HG02981 (cell line): ENCODE measurements around the gene ARHGEF1.
A peak's percentile ranks its signal among the peaks of the same experiment; 100 is the strongest.
"Not testable (repeated sequence)": the region's sequence is repeated elsewhere in the genome, so short reads cannot be mapped to it uniquely, and the experiment has no call there.

ENCODE experiments used
- ATAC-seq: cut with Tn5 transposase; IDR thresholded peaks from one replicate; pipeline ENCODE4 v1.9.1; 2021; ENCODE audit warnings: mild to moderate bottlenecking, moderate library complexity; ENCODE audit not compliant: unreplicated experiment

Gene ARHGEF1

DNA sequence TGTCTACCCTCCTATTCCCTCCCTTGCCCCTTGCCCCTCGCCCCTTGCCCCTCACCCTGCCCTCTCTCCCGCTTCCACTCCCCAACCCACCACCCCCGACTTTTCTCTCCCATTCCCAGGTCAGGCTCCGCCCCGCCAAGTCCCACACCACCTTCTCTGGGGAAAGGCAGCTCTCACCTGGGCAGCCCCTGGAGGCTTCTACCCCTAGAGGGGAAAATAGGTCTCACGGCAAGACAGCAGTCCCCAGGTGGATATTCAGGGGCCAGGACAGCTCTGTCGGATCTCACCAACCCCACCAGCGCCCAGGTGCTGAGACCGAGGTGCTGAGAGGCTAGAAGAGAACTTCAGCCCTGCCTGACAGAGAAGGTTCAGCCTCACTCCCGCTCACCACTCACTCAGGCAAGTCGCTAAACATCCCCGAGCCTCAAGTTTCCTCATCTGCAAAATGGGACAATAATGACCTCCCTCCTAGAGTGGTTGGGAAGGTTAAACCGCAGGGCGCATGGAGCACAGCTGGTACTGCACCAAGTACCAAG lies 46.6 kb downstream of the ARHGEF1 start:
- ATAC-seq, result no peak

- ATAC-seq, result no peak
Measured at GRCh38 chr19:41930322-41930722, 47.3 kb downstream of the ARHGEF1 start.

DNA sequence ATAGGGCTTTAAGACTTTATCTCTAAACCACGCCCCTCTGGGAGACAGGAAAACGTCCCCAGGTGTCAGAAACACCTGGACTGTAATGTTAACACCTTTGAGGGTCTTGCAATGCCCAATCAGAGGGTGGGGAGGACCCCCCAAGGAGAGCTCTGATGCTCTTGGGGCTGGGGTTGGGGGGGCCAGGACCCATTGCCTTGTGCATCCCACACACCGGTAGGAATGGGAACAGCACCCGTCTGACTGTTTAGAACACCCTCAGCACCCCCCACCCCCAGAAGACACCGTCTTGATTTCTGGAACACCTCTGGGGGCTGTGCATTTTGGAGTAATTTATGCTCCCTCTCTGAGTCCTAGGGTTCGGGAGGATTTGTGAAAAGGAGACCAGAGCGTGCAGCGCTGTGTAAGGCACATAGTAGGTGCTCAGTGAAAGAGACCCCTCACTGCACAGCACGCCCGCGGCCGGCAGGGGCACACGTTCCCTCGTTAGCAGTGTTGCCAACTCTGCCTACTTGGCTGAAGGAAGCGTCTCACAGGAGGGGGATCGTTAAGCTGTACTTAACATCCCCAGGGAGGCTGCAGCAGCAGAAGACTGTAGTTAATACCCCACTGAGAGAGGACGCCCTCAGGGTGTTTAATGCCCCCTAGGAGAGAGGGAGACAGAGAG lies 48.1 kb downstream of the ARHGEF1 start:
- ATAC-seq, result no peak

GRCh38 chr19:41932259-41932719 lies 49.3 kb downstream of the ARHGEF1 start:
- ATAC-seq, result no peak

DNA sequence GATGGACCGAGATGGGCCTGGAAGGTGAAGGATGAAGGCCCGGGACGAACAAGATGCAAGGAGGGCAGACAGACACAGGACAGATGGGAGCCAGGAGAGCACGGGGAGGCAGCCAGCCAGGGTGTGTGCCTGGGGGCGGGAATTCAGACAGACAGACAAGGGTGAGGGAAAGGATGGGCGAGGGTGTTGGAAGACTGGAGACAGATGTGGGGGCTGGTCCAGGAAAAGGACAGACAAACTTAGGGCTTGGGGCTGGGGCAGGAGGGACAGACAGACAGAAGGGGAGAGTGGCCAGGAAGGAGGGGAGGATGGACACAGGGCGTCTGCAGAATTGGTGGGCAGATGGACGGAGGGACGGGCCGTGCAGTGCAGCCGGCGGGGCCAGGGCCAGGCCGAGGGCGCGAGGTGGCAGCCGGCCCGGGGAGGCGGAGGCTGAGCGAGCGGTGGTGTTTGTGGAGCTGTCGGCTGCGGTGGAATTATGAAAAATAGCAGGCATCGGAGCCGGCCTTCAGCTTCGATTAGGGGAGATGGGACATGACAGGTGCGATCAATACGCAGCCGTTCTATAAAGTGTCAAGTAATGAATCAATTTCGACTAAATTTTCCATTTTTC lies 49.8 kb downstream of the ARHGEF1 start:
- ATAC-seq, result no peak

DNA sequence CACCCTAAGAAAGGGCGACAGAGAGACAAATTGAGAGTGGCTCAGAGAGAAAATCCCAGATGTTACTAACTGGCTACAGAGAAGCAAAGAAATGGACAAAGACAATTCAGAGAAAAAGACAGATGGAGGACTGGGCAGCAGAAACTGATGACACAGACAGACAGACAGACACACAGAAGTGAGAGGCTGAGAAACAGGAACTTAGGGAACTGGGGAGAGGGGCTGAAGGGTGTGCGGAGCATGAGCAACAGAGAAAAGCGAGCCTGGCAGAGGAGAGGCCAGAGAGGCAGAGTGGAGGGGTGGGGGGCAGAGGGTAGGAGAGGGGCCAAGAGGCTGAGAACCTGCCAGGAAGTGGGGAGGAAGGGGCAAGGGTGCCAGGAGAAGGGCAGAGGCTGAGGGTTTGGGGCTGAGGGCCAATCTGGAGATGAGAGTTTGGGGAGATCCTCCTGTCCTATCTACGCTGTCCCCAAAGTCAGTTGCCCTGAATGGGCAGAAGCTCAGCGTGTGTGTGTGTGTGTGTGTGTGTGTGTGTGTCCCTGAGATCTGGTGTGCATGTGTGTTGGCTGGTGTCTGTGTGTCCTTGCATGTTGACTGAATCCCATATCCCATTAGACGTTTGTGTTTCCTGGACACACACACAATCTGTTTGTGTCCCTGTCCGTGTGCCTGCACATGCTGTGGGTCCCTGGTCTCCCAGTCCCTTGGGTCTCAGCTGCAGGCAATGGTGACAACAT lies 50.9 kb downstream of the ARHGEF1 start:
- no peak for ATAC-seq

DNA sequence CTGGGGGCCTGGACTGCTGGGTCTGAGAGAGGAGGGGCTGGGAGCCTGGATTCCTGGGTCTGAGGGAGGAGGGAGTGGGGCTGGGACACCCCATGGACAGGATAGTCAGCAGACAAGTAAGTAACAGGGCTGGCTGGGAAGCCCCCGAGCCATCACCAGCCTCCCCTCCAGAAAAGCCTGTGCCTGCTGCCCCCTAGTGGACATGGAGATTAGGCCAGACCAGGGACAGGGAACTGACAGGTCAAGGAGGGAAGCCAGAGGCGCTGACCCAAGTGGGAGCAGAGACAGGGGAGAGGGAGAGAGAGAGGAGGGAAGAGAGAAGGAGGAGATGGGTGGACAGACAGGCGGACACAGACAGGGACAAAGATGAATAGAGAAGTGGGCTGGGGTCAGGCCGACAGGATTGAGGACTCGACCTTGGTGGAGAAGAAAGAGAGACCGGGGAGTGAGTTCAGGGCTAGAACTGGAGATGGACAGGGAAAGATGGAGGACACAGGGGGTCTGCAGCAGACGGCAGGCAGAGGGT lies 51.9 kb downstream of the ARHGEF1 start:
- ATAC-seq, result no peak

DNA sequence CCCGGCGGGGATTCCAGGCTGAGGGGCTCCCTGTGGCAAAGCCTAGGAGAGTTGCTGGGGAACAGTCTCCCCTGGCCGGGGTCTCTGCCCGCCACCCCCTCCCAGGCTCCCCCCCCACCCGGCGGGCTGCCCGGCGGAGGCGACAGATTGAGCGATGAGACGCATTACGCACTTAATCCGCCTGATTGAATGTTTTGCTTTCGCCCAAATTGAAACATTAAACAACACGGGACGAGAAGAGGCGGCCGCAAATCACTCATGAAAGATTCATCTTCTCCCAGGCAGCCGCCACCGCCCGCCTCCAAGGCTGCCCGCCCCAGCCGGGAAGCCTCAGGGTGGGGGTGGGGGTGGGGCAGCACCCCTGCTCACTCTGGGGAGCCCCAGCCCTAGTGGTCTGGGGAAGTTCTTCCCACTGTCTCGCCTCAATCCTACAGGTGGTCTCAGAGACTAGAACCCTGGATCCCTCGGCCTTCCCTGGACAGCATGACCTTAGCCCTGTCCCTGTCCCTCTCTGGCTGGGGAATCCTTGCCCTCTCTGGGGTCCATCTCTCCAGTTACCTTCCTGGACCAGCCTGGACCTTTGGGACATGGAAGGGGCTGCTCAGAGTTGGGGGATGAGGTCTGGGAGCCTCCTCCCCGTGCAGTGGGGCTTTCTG lies 52.9 kb downstream of the ARHGEF1 start:
- ATAC-seq, result no peak

GRCh38 chr19:41936416-41936850 lies 53.4 kb downstream of the ARHGEF1 start:
- no peak for ATAC-seq

DNA sequence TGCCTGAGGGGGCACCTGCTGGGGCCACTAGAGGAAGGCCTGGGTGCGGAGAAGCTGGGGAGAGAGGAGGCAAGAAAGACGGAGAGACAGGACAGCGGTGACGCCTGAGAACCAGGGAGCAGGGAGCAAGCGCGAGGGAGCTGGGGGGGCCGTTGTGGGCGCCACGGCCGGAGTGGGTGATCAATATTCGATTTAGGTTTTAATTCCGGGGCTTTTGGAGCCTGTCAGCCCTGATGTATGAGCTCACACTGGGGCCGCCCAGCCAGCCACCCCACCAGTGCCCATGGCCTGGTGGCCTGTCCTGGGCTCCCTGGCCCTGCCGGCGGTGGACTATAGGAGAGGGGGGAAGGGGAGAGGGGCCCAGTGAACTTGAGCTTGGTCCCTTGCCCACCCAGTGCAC lies 54.0 kb downstream of the ARHGEF1 start:
- no peak for ATAC-seq

DNA sequence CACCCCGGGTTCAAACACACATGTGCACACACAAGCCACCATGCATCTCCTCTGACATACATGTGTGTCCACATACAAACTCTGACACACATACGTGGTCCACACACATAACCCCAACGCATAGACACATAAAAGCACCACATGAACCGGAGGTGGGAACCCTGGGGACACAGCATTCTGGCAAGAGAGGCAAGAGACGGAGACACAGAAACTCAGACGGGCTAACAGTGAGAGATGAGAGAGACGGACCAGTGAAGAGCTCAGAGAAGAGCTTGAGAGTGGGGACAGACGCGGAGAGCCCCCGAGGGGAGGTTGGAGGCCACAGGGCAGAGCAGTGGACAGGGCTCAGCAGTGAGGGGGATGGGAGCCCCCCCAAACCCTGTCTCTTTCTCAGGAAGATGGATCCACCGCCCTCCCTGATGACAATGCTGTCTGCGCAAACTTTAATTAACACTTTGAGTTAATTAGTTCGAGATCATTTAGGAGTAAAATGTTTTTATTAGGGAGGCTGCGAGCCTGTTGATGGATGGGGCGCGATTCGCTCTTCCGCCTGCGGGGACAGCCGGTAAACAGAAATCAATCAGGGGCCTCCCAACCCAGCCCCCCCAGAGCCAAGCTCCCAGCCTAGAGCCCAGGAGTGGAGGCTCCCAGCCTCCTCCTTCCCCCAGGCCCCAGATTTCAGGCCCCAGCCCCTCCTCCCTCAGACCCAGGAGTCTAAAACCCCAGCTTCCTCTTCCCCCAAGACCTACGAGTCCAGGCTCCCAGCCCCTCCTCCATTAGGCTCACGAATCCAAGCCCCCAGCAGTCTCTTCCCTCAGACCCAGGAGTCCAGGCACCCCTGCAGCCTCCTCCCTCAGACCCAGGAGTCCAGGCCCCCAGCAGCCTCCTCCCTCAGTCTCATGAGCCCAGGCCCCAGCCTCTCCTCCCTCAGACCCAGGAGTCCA lies 54.8 kb downstream of the ARHGEF1 start:
- no peak for ATAC-seq

DNA sequence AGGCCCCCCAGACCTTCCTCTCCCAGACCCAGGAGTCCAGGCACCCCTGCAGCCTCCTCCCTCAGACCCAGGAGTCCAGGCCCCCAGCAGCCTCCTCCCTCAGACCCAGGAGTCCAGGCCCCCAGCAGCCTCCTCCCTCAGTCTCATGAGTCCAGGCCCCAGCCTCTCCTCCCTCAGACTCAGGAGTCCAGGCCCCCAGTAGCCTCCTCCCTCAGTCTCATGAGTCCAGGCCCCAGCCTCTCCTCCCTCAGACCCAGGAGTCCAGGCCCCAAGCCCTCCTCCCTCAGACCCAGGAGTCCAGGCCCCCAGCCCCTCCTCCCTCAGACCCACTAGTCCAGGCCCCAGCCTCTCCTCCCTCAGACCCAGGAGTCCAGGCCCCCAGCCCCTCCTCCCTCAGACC lies 56.2 kb downstream of the ARHGEF1 start:
- not testable (repeated sequence) for ATAC-seq

- no peak for ATAC-seq
Measured at GRCh38 chr19:41939861-41940730, 57.1 kb downstream of the ARHGEF1 start.

DNA sequence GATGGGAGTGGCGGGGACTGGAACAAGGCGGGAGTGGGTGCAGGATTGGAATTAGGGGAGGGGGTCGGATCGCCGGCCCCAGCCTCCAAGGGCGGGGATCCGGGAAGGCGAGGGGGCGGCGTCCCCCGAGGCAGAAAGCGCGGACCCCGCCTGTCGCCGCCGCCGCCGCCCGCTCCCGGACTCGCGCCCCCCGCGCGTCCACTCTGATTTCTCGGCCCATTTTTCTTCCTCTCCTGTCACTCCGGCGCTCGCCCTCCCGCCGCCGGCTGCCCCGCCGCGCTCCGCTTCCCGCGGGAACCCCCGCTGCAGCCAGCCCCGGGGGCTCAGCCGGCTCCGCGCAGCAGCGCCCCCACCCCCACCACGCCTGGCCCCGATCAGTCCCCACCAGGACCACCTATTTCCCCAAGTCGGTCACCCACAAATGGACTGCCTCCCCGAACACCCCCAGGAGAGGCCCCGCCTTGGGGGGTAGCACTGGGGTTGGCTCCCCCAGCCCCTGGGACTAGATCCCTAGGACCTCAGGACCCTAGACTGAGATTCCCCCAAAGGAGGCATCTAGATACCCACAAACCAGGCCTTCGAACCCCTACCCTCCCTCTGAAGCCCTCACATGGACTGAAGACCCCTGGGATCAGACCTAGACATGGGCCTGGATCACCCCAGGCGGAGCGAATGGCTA lies 57.9 kb downstream of the ARHGEF1 start:
- ATAC-seq, result no peak

GRCh38 chr19:41941410-41942202 lies 58.6 kb downstream of the ARHGEF1 start:
- no peak for ATAC-seq

DNA sequence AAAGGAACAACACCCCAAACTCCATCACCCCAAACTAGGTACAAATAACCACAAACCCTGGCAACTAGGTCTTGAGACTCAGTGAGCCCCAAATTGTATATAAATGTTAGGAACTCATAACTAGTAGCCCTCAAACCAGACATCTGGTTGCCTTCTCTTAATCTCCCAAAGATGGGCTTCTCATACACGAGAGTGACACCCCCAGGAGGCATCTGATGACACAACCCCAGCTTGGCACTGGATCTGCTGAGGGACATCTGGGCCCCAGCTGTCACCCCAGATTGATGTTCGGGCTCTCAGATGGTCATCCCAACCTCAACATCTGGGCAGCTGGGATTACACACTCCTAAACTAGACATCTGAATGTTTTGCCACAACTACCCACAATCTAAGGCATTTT lies 61.4 kb downstream of the ARHGEF1 start:
- no peak for ATAC-seq

DNA sequence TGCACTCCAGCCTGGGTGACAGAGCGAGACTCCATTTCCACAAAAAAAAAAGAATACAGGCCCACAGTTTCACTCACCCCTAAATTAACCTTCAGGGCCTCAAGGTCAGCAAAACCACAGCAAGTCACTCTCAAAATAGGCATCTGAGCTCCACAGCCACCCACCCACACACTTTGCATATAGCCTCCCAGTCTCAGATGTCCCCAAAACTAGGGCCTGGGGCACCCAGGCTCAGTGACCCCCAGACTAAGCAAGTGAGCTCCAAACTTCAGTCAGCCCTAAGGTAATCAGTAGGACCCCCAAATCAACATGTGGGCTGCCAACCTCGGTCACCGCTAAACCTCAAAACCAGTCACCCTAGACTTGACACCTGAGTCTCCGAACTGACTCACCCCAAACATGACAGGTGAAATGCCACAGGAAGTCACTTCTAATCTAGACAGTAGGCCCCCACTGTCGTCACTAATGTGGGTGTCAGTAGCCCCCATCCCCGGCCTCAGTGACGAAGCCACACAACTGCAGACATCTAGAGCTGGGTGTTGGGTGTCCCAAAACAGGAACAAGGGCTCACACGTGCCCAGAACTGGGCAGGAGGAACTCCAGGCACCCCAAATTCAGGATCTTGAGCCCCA lies 62.3 kb downstream of the ARHGEF1 start:
- ATAC-seq, result peak; percentile 76
